Skin of body (tissue), 2 donors: ENCODE data around the gene CXCR2. TPM values are rescaled to one million over a fixed set of nuclear protein-coding genes. Genes with fewer than 3 reads are reported as not detected.

ENCODE experiments used
- DNase-seq: peaks from one replicate; lab custom pipeline; 2025; lab: John Stamatoyannopoulos, UW
- total RNA-seq: library from RNA; depleted of rRNA; stranded (reverse); fragments of >200 nt; gene quantifications from one replicate; pipeline ENCODE4 v1.2.3, GENCODE V29; 2014

Gene CXCR2
- total RNA-seq, 1 donor from 2014 or later = 5.2 TPM

- no peak for DNase-seq
Measured at GRCh38 chr2:218180467-218181114, 54.8 kb downstream of the CXCR2 start.

DNA sequence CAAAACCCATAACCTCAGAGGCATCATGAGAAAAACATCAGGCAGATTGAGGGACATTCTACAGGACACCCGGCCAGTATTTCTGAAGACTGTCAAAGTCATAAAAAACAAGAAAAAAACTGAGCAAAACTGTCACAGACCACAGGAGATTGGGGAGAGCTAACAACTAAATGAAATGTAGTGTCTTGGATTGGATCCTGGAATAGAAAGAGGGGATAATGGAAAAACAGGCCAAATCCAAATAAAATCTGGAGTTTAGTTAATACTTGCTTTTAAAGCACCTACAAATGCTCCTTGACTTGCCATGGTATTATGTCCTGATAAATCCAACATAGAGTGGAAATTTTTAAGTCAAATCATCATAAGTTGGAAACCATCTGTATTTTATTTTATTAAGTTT lies 58.5 kb downstream of the CXCR2 start:
- no peak for DNase-seq

GRCh38 chr2:218186355-218186766 lies 60.5 kb downstream of the CXCR2 start:
- no peak for DNase-seq

Other genes starting within 250 kb of the CXCR2 start
- gene TNS1, start 123.0 kb upstream of the CXCR2 start, total RNA-seq = 92.3 TPM
- 0.10 TPM for gene RUFY4, start 56.8 kb upstream of the CXCR2 start, total RNA-seq
- 2.1 TPM for gene CXCR1, start 40.9 kb downstream of the CXCR2 start, total RNA-seq
- gene ARPC2, start 91.2 kb downstream of the CXCR2 start, total RNA-seq = 179 TPM
- 0.39 TPM for gene GPBAR1, start 135.0 kb downstream of the CXCR2 start, total RNA-seq
- gene AAMP, start 144.1 kb downstream of the CXCR2 start, total RNA-seq = 102 TPM
- gene PNKD, start 144.5 kb downstream of the CXCR2 start, total RNA-seq = 22.3 TPM
- 90.2 TPM for gene TMBIM1, start 166.5 kb downstream of the CXCR2 start, total RNA-seq
- gene CATIP, start 230.8 kb downstream of the CXCR2 start, total RNA-seq = not detected